Thyroid gland (tissue), 4 donors: ENCODE measurements around the gene UCHL5. TPM values are rescaled to one million over a fixed set of nuclear protein-coding genes. Genes with fewer than 3 reads are reported as not detected.

Experiments
- DNase-seq, 2 donors: peaks; one replicate each; pipeline ENCODE4 v3.0.0-alpha.2; 2019
- H3K27ac ChIP-seq, 3 donors: fragments of 200-600 bp; sonication (generic); 1 replicate in 2 of 3; 2 replicates in 1 of 3; pipeline ENCODE4 v1.5.1; 2016 to 2019; ENCODE audit warnings: mild to moderate bottlenecking in 1 of 3, moderate library complexity in 1 of 3
- H3K27me3 ChIP-seq: fragments of 200-600 bp; sonication (generic); one replicate; pipeline ENCODE4 v1.5.1; 2019
- H3K36me3 ChIP-seq, 2 donors: fragments of 200-600 bp; sonication (generic); one replicate each; pipeline ENCODE4 v1.5.1; 2016 to 2019
- H3K4me1 ChIP-seq, 2 donors: fragments of 200-600 bp; sonication (generic); one replicate each; pipeline ENCODE4 v1.5.1; 2017 to 2019
- H3K4me3 ChIP-seq, 3 donors: fragments of 200-600 bp; sonication (generic); replicated peaks in 1 of 3; 1 replicate in 2 of 3; 2 replicates in 1 of 3; pipeline ENCODE4 v1.5.1; 2016; ENCODE audit warnings: mild to moderate bottlenecking in 1 of 3
- H3K9me3 ChIP-seq: fragments of 200-600 bp; sonication (generic); one replicate; pipeline ENCODE4 v1.5.1; 2017
- POLR2A ChIP-seq, 2 donors: fragments of 450-650 bp; IDR thresholded peaks; one replicate each; pipeline ENCODE4 v1.6.1; 2017; ENCODE audit warnings: antibody characterized with exemption in 2 of 2, mild to moderate bottlenecking in 2 of 2, moderate library complexity in 1 of 2
- WGBS, 2 donors: methylation state at CpG; one replicate each; pipeline ENCODE4 v1.1.5; 2017; 5-methylcytosine and 5-hydroxymethylcytosine counted together
- intact Hi-C: fragments of 100-400 bp; cut with DNase I; formaldehyde crosslinking; loops from one replicate; pipeline ENCODE4 v1.15.1; 2023
- total RNA-seq, 4 donors: library from RNA; depleted of rRNA; stranded (reverse); fragments of >200 nt; gene quantifications; one replicate each; pipeline ENCODE4 v1.2.3, GENCODE V29; 2016
- TF ChIP-seq, protein P1 (sequence below), 6 experiments: fragments of 200-600 bp in 3 of 6; fragments of 450-650 bp in 3 of 6; sonication (generic) in 3 of 6; IDR thresholded peaks; one replicate each; pipeline ENCODE4 v1.5.1; 2016 to 2019; ENCODE audit warnings: antibody characterized with exemption in 6 of 6, mild to moderate bottlenecking in 2 of 6, inconsistent platforms in 1 of 6, moderate library complexity in 1 of 6

UCHL5 gene
- total RNA-seq, 4 donors from 2014 or later = 24.5 to 31.1 (median 26.2) TPM

GRCh38 chr1:193079187-193079586 is 20.0 kb upstream of the UCHL5 start:
- no peaks in the 10 kb centered on the region for H3K9me3 ChIP-seq
- H3K4me1 ChIP-seq = peaks cover 0 to 3% of the 10 kb centered on the region in 2 donors
- peaks cover 8 to 45% of the 10 kb centered on the region in 2 donors for H3K36me3 ChIP-seq
- no peak overlapping the region for H3K27ac ChIP-seq
- intact Hi-C loops = no loop called here
- H3K4me3 ChIP-seq = no peak overlapping the region
- WGBS, 2 donors = 97 to 100% methylated on average over 3 of the region's 3 CpGs
- no peak for TF ChIP-seq POLR2A (IDR thresholded peaks at IDR 0.05)
- TF ChIP-seq, protein P1, sequence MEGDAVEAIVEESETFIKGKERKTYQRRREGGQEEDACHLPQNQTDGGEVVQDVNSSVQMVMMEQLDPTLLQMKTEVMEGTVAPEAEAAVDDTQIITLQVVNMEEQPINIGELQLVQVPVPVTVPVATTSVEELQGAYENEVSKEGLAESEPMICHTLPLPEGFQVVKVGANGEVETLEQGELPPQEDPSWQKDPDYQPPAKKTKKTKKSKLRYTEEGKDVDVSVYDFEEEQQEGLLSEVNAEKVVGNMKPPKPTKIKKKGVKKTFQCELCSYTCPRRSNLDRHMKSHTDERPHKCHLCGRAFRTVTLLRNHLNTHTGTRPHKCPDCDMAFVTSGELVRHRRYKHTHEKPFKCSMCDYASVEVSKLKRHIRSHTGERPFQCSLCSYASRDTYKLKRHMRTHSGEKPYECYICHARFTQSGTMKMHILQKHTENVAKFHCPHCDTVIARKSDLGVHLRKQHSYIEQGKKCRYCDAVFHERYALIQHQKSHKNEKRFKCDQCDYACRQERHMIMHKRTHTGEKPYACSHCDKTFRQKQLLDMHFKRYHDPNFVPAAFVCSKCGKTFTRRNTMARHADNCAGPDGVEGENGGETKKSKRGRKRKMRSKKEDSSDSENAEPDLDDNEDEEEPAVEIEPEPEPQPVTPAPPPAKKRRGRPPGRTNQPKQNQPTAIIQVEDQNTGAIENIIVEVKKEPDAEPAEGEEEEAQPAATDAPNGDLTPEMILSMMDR (IDR thresholded peaks at IDR 0.05) = no peak
- DNase-seq = no peak
- no peaks in the 10 kb centered on the region for H3K27me3 ChIP-seq

DNA sequence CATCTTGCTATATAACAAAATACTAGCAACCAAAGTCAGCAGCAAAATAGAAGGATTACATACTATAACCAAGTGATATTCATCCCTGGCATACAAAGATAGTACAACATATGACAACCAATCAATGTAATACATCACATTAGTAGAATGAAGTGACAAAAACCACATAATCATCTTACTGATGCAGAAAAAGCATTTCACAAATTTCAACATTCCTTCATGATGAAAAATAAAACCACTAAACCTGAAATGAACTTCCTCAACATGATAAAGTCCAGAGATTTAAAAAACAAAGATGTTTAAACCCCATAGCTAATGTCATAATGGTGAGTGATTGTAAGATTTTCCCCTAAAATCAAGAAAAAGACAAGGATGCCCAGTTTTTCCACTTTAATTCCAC is 18.8 kb upstream of the UCHL5 start:
- intact Hi-C loops = no loop called here
- TF ChIP-seq, protein P1 (IDR thresholded peaks at IDR 0.05) = no peak
- no peak for TF ChIP-seq POLR2A (IDR thresholded peaks at IDR 0.05)
- no peaks in the 10 kb centered on the region for H3K9me3 ChIP-seq
- no peaks in the 10 kb centered on the region for H3K4me1 ChIP-seq
- no peak overlapping the region for H3K4me3 ChIP-seq
- H3K27ac ChIP-seq = no peak overlapping the region
- peaks cover 8 to 35% of the 10 kb centered on the region in 2 donors for H3K36me3 ChIP-seq
- DNase-seq = no peak
- no peaks in the 10 kb centered on the region for H3K27me3 ChIP-seq

- H3K9me3 ChIP-seq = no peaks in the 10 kb centered on the region
- no peaks in the 10 kb centered on the region for H3K36me3 ChIP-seq
- DNase-seq = no peak
- no peaks in the 10 kb centered on the region for H3K27me3 ChIP-seq
- H3K27ac ChIP-seq = no peak overlapping the region
- peaks cover 3 to 9% of the 10 kb centered on the region in 2 donors for H3K4me1 ChIP-seq
- TF ChIP-seq, protein P1 (IDR thresholded peaks at IDR 0.05) = no peak
- TF ChIP-seq POLR2A (IDR thresholded peaks at IDR 0.05) = no peak
- WGBS, 2 donors = 72 to 74% methylated on average over 5 of the region's 5 CpGs
- no peak overlapping the region for H3K4me3 ChIP-seq
- intact Hi-C loops = no loop called here
These were observed 11.8 kb upstream of the UCHL5 start for GRCh38 chr1:193070942-193071341.

DNA sequence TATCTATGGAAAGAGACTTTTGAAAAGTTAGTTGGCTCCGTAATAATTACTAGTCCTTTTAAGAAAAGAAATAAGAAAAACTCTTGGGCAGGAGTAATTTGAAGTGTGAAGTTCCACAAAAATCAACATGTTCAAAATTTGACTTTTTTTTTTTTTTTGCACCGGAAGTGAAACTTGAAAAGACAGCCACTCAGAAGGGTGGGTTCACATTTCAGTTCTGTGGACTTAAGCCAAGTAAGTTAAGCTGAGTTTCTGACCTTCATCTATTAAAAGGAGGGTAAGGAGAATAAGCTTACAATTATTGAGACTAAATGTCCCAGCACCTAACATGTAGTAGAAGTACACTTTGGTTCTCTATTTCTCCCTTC is 11.2 kb upstream of the UCHL5 start:
- intact Hi-C loops = no loop called here

GRCh38 chr1:193069748-193070385 is 10.7 kb upstream of the UCHL5 start:
- Histone ChIP-seq H3K27ac (no peak overlapping the region), H3K27me3 (no peaks in the 10 kb centered on the region), H3K4me3 (no peak overlapping the region), H3K36me3 (no peaks in the 10 kb centered on the region), H3K4me1 (peaks cover 3 to 9% of the 10 kb centered on the region in 2 donors), H3K9me3 (no peaks in the 10 kb centered on the region)
- intact Hi-C loops = loop anchor here (5.0 kb wide), 1 partner anchor 32 kb away; no protein-coding TSS in a partner anchor
- no peak for DNase-seq
- TF ChIP-seq, protein P1 (IDR thresholded peaks at IDR 0.05) = no peak
- no peak for TF ChIP-seq POLR2A (IDR thresholded peaks at IDR 0.05)
- WGBS, 2 donors = 87 to 89% methylated on average over 4 of the region's 4 CpGs

More for the DNA sequence above, 11.2 kb upstream of the UCHL5 start:
- peaks cover 3 to 9% of the 10 kb centered on the region in 2 donors for H3K4me1 ChIP-seq
- no peaks in the 10 kb centered on the region for H3K36me3 ChIP-seq
- WGBS, 2 donors = 64 to 77% methylated on average over 2 of the region's 2 CpGs
- no peak overlapping the region for H3K4me3 ChIP-seq
- no peaks in the 10 kb centered on the region for H3K27me3 ChIP-seq
- no peaks in the 10 kb centered on the region for H3K9me3 ChIP-seq
- TF ChIP-seq POLR2A (IDR thresholded peaks at IDR 0.05) = no peak
- TF ChIP-seq, protein P1 (IDR thresholded peaks at IDR 0.05) = no peak
- H3K27ac ChIP-seq = no peak overlapping the region
- DNase-seq = no peak
